ENCODE results near the gene IKBKE. TPM values are rescaled to one million over a fixed set of nuclear protein-coding genes. Genes with fewer than 3 reads are reported as not detected.

IKBKE gene
- total and polyA plus RNA-seq, 2 of the 8 experiments (the other 6 are each of a cell fraction or from before 2014, with no cell fraction given) = 8.6 to 12.0 TPM

DNA sequence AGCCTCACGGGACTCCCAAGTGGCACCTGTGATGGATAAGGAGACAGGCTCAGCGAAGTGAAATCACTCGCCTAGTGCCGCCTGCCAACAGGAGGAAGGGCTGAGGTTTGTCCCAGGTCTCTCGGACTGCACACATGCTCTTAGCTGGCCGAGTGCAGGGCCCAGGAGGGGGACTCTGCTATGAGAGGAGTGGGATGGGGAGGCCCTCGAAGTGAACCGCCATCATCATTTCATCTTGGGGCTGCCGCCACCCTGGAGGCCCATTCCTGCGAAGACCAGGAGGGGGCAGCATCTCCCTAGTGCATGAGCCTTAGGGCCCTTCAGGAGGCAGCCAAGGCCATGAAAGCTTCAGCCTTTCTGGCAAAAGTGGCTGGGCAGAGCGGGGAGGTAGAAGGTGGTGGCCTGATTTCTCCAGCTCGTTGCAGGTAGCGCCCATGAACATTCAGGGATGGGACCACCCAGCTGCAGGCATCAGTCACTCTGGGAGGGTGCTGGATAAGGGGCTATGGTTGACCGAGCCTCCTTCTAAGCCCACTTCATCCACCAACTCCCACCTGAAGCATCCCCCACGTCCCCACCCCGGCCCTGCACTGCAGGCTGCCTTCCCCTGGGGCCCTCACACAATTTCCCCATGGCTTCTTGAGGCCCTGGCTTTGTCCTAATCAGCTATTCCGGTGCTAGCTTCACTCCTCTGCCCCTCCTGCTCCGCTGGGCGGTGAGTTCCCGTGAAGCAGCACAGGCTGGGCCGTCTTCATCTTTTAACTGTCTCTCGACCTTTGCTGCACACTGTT, 19.9 kb downstream of the IKBKE start (continued):
- TF ChIP-seq HDAC6 (IDR thresholded peaks at IDR 0.05; ENCODE audit: low read depth, low read length) (no peak), TCF12 (IDR thresholded peaks at IDR 0.05; ENCODE audit: low read depth, low read length) (no peak), EZH2 (IDR thresholded peaks at IDR 0.05; ENCODE audit: low read depth, low read length, severe bottlenecking) (no peak), RAD21 (IDR thresholded peaks at IDR 0.05 in 1 of 2, conservative IDR thresholded peaks at IDR 0.05 in 1 of 2; ENCODE audit: low read depth in 2 of 2, low read length in 2 of 2) (peak; percentile 95 to 97)

Data from H1 (cell line).